H1 (cell line): Measurements from ENCODE around the gene HS3ST5. TPM values are rescaled to one million over a fixed set of nuclear protein-coding genes. Genes with fewer than 3 reads are reported as not detected.

Source experiments
- KDM4A ChIP-seq: IDR thresholded peaks from one replicate; pipeline ENCODE4 v1.7.1; 2012; ENCODE audit warnings: low read depth, mild to moderate bottlenecking, moderate library complexity, low read length, inconsistent platforms; ENCODE audit not compliant: severe bottlenecking
- KDM5A ChIP-seq: fragments of 200-600 bp; IDR thresholded peaks from 2 replicates; pipeline ENCODE4 v1.7.1; 2012; ENCODE audit warnings: mild to moderate bottlenecking, low read length, inconsistent platforms, mixed read lengths
- MAFK ChIP-seq: IDR thresholded peaks from 2 replicates; pipeline ENCODE4 v1.6.1; 2012; ENCODE audit warnings: low read depth, mild to moderate bottlenecking, improper control_type of control experiment, low read length
- POLR2AphosphoS5 ChIP-seq: IDR thresholded peaks from 2 replicates; pipeline ENCODE4 v1.6.1; 2011; ENCODE audit warnings: low read depth, low read length
- RAD21 ChIP-seq, 2 experiments: IDR thresholded peaks in 1 of 2; conservative IDR thresholded peaks in 1 of 2; 2 replicates each; pipeline ENCODE4 v1.6.1; 2011; ENCODE audit warnings: low read depth in 2 of 2, low read length in 2 of 2, improper control_type of control experiment in 1 of 2, inconsistent platforms in 1 of 2, mild to moderate bottlenecking in 1 of 2, moderate library complexity in 1 of 2
- RBBP5 ChIP-seq: IDR thresholded peaks from 2 replicates; pipeline ENCODE4 v1.7.1; 2012; ENCODE audit warnings: low read depth, mild to moderate bottlenecking, inconsistent platforms, low read length, moderate library complexity, borderline replicate concordance
- SRF ChIP-seq: IDR thresholded peaks from 2 replicates; pipeline ENCODE4 v1.6.1; 2011; ENCODE audit warnings: mild to moderate bottlenecking, low read depth, low read length, moderate library complexity
- polyA plus RNA-seq, 7 experiments: library from polyadenylated mRNA; depleted of rRNA in 3 of 7; stranded (reverse) in 5 of 7; unstranded in 2 of 7; fragments of >200 nt in 5 of 7; fragments of 200-250 nt in 2 of 7; gene quantifications; 1 replicate in 5 of 7; 2 replicates in 1 of 7; 4 replicates in 1 of 7; pipeline versions ENCODE4 v1.2.1 to v1.2.3, GENCODE V29; 2011 to 2013; ENCODE audit warnings: missing spikeins in 2 of 7, mixed read lengths in 2 of 7
- total RNA-seq: library from RNA; stranded (reverse); fragmentation: NEBNext Ultra II Directional; extraction: Animal tissue kit (Norgen Biotek cat#: 25700); gene quantifications from 2 replicates; pipeline ENCODE4 v1.2.1, GENCODE V29; 2021
- TF ChIP-seq, protein P1 (sequence below), 3 experiments: IDR thresholded peaks; 1 replicate in 2 of 3; 2 replicates in 1 of 3; pipeline versions ENCODE4 v1.5.1 to v1.6.1; 2011; ENCODE audit warnings: low read length in 3 of 3, mild to moderate bottlenecking in 3 of 3, inconsistent platforms in 2 of 3, low read depth in 1 of 3, moderate library complexity in 1 of 3; ENCODE audit not compliant: insufficient read depth in 1 of 3; ENCODE audit errors: control extremely low read depth in 1 of 3
- TF ChIP-seq, protein P2 (sequence below): IDR thresholded peaks from 2 replicates; pipeline ENCODE4 v1.6.1; 2011; ENCODE audit warnings: low read depth, mild to moderate bottlenecking, low read length; ENCODE audit not compliant: insufficient read depth

HS3ST5 gene
- total and polyA plus RNA-seq, 2 of the 8 experiments (the other 6 are each of a cell fraction or from before 2014, with no cell fraction given) = 1.2 to 9.9 TPM

DNA sequence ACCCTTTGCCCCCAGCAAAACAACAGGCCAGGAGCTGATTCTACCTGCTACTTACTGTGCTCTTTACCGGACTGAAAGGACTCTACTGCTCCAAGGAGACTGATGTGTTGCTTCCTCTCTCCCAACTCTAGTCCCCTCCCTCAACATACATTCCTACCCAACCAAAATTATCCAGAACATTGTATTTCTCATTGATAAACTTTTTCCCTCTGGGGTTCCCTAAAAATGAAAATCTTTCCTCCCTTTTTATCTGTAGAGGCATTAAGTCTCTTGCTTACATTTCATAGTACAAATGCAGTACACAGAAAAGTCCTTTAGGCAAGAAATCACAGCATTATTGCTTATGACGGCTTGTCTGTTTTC lies 940 bp upstream of the HS3ST5 start (continued):
- TF ChIP-seq, protein P1, sequence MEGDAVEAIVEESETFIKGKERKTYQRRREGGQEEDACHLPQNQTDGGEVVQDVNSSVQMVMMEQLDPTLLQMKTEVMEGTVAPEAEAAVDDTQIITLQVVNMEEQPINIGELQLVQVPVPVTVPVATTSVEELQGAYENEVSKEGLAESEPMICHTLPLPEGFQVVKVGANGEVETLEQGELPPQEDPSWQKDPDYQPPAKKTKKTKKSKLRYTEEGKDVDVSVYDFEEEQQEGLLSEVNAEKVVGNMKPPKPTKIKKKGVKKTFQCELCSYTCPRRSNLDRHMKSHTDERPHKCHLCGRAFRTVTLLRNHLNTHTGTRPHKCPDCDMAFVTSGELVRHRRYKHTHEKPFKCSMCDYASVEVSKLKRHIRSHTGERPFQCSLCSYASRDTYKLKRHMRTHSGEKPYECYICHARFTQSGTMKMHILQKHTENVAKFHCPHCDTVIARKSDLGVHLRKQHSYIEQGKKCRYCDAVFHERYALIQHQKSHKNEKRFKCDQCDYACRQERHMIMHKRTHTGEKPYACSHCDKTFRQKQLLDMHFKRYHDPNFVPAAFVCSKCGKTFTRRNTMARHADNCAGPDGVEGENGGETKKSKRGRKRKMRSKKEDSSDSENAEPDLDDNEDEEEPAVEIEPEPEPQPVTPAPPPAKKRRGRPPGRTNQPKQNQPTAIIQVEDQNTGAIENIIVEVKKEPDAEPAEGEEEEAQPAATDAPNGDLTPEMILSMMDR (IDR thresholded peaks at IDR 0.05; ENCODE audit: control extremely low read depth in 1 of 3, insufficient read depth in 1 of 3, low read depth in 1 of 3, low read length in 3 of 3) = no peak
- TF ChIP-seq POLR2AphosphoS5 = no peak
- no peak for TF ChIP-seq RAD21 (IDR thresholded peaks at IDR 0.05 in 1 of 2, conservative IDR thresholded peaks at IDR 0.05 in 1 of 2; ENCODE audit: low read depth in 2 of 2, low read length in 2 of 2)
- no peak for TF ChIP-seq MAFK
- TF ChIP-seq KDM5A = no peak
- TF ChIP-seq KDM4A = no peak
- no peak for TF ChIP-seq RBBP5
- TF ChIP-seq, protein P2, sequence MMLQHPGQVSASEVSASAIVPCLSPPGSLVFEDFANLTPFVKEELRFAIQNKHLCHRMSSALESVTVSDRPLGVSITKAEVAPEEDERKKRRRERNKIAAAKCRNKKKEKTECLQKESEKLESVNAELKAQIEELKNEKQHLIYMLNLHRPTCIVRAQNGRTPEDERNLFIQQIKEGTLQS = no peak
- no peak for TF ChIP-seq SRF
